ENCODE data around the gene CARD11. TPM values are rescaled to one million over a fixed set of nuclear protein-coding genes. Genes with fewer than 3 reads are reported as not detected.

CARD11 gene
- total and polyA plus RNA-seq, 2 donors (not counting 1 experiment from before 2014, with no cell fraction given), result 129 to 135 TPM

DNA sequence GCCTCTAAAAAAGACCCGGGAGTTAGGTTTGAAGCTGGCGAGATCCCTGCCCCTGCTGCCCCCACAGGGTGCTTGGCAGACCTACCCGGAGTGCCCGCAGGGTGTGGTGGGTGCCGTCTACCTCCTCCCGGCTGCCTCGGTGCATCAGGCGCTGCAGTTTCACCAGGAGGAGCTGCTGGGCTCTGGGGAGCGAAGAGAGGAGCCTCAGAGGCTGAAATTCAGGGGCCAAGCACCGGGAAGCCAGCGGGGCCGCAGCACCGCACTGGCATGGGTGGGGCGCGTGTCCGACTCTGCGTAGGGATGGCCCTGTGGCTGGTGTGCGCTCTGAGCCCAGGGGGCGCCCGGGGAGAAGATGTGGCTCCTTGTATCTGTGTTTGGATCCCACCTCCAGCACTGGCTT is 125.3 kb downstream of the CARD11 start:
- H3K4me3 Mint-ChIP-seq, result no peak overlapping the region
- DNase-seq, result no peak
- H3K9me3 Mint-ChIP-seq (ENCODE audit: insufficient read depth), result peaks cover 3% of the 10 kb centered on the region
- intact Hi-C loops (cut with micrococcal nuclease), result no loop called here
- Histone ChIP-seq H3K79me2 (ENCODE audit: control insufficient read depth, insufficient read depth, low read length) (no peaks in the 10 kb centered on the region), H3K27me3 (replicated peaks in 1 of 4; ENCODE audit: control extremely low read depth in 1 of 4, control insufficient read depth in 3 of 4, insufficient read depth in 4 of 4, low read length in 3 of 4) (no peaks in the 10 kb centered on the region), H3K9me3 (ENCODE audit: control extremely low read depth in 1 of 3, control insufficient read depth in 2 of 3, insufficient read depth in 1 of 3, low read length in 2 of 3) (peaks cover 0 to 17% (median 3%) of the 10 kb centered on the region in 3 donors), H3K9ac (ENCODE audit: low read length) (no peak overlapping the region), H2AFZ (ENCODE audit: insufficient read depth, low read depth, low read length, poor library complexity, severe bottlenecking) (no peak overlapping the region), H3K4me2 (replicated peaks; ENCODE audit: low read depth, low read length, poor library complexity, severe bottlenecking) (no peak overlapping the region), H4K20me1 (ENCODE audit: control insufficient read depth, insufficient read depth, low read length, poor library complexity, severe bottlenecking) (peaks cover 5% of the 10 kb centered on the region), H3K4me3 (ENCODE audit: control extremely low read depth in 1 of 5, extremely low read depth in 1 of 5, insufficient read depth in 1 of 5, low read depth in 2 of 5, low read length in 4 of 5) (no peak overlapping the region), H3K36me3 (replicated peaks in 1 of 2; ENCODE audit: control extremely low read depth in 1 of 2, control insufficient read depth in 1 of 2, extremely low read depth in 1 of 2, insufficient read depth in 2 of 2, low read length in 1 of 2) (peaks cover 9 to 88% of the 10 kb centered on the region in 2 experiments), H3K27ac (ENCODE audit: low read length in 2 of 2) (no peak overlapping the region), H3K4me1 (ENCODE audit: control insufficient read depth in 2 of 2, insufficient read depth in 2 of 2, low read length in 2 of 2) (no peaks in the 10 kb centered on the region)
- no peak for ATAC-seq (ENCODE audit: low read depth)
- ChIA-PET POLR2A (no interaction called here), CTCF (no interaction called here)
- H3K27me3 Mint-ChIP-seq, result no peaks in the 10 kb centered on the region
- H3K27ac Mint-ChIP-seq, result no peak overlapping the region
- TF ChIP-seq CTCF (IDR thresholded peaks at IDR 0.05) (no peak), EZH2 (IDR thresholded peaks at IDR 0.05; ENCODE audit: borderline replicate concordance, insufficient read depth, low read depth, low read length, poor library complexity, severe bottlenecking) (no peak)
- 97% methylated on average over 20 of the region's 20 CpGs for WGBS (ENCODE audit: insufficient coverage)
- H3K4me1 Mint-ChIP-seq, result no peaks in the 10 kb centered on the region

- H3K4me2 ChIP-seq (replicated peaks; ENCODE audit: low read depth, low read length, poor library complexity, severe bottlenecking), result no peak overlapping the region
- no peak overlapping the region for H3K27ac ChIP-seq (ENCODE audit: low read length in 2 of 2)
- ChIA-PET CTCF (interaction anchor here (1.9 kb wide), 1 partner anchor 21 kb away, joined by 5 read pairs; no protein-coding TSS in a partner anchor), POLR2A (no interaction called here)
- H3K4me1 ChIP-seq (ENCODE audit: control insufficient read depth in 2 of 2, insufficient read depth in 2 of 2, low read length in 2 of 2), result no peaks in the 10 kb centered on the region
- Mint-ChIP-seq H3K4me3 (no peak overlapping the region), H3K9me3 (ENCODE audit: insufficient read depth) (no peaks in the 10 kb centered on the region), H3K27ac (no peak overlapping the region), H3K27me3 (no peaks in the 10 kb centered on the region), H3K4me1 (no peaks in the 10 kb centered on the region)
- peaks cover 0 to 2% (median 0%) of the 10 kb centered on the region in 3 donors for H3K9me3 ChIP-seq (ENCODE audit: control extremely low read depth in 1 of 3, control insufficient read depth in 2 of 3, insufficient read depth in 1 of 3, low read length in 2 of 3)
- no peak overlapping the region for H3K4me3 ChIP-seq (ENCODE audit: control extremely low read depth in 1 of 5, extremely low read depth in 1 of 5, insufficient read depth in 1 of 5, low read depth in 2 of 5, low read length in 4 of 5)
- no peaks in the 10 kb centered on the region for H3K27me3 ChIP-seq (replicated peaks in 1 of 4; ENCODE audit: control extremely low read depth in 1 of 4, control insufficient read depth in 3 of 4, insufficient read depth in 4 of 4, low read length in 3 of 4)
- H3K36me3 ChIP-seq (replicated peaks in 1 of 2; ENCODE audit: control extremely low read depth in 1 of 2, control insufficient read depth in 1 of 2, extremely low read depth in 1 of 2, insufficient read depth in 2 of 2, low read length in 1 of 2), result peaks cover 9 to 81% of the 10 kb centered on the region in 2 experiments
- intact Hi-C loops (cut with micrococcal nuclease), result no loop called here
- no peak overlapping the region for H3K9ac ChIP-seq (ENCODE audit: low read length)
- 99% methylated on average over 15 of the region's 16 CpGs for WGBS (ENCODE audit: insufficient coverage)
- DNase-seq, result no peak
- no peak overlapping the region for H2AFZ ChIP-seq (ENCODE audit: insufficient read depth, low read depth, low read length, poor library complexity, severe bottlenecking)
- H3K79me2 ChIP-seq (ENCODE audit: control insufficient read depth, insufficient read depth, low read length), result peaks cover 3% of the 10 kb centered on the region
- peaks cover 13% of the 10 kb centered on the region for H4K20me1 ChIP-seq (ENCODE audit: control insufficient read depth, insufficient read depth, low read length, poor library complexity, severe bottlenecking)
- no peak for TF ChIP-seq EZH2 (IDR thresholded peaks at IDR 0.05; ENCODE audit: borderline replicate concordance, insufficient read depth, low read depth, low read length, poor library complexity, severe bottlenecking)
- no peak for TF ChIP-seq CTCF (IDR thresholded peaks at IDR 0.05)
- no peak for ATAC-seq (ENCODE audit: low read depth)
Observed at GRCh38 chr7:2915023-2915422, 128.6 kb downstream of the CARD11 start.
